NT2/D1 (cell line): ENCODE results near the gene ZFAND2B.

Source experiments
- SUZ12 ChIP-seq: IDR thresholded peaks from 2 replicates; pipeline ENCODE4 v1.6.1; 2011; ENCODE audit not compliant: insufficient read length, insufficient read depth; ENCODE audit errors: extremely low read depth
- YY1 ChIP-seq: IDR thresholded peaks from 2 replicates; pipeline ENCODE4 v1.6.1; 2011; ENCODE audit not compliant: insufficient read length, insufficient read depth
- ZNF274 ChIP-seq: IDR thresholded peaks from 2 replicates; pipeline ENCODE4 v1.6.1; 2011; ENCODE audit warnings: mild to moderate bottlenecking, low read depth, low read length

- no peak for TF ChIP-seq YY1
- TF ChIP-seq ZNF274 = no peak
- TF ChIP-seq SUZ12 = no peak
Measured at GRCh38 chr2:219234331-219234730, 27.7 kb downstream of the ZFAND2B start.
